Choroid plexus epithelial cell (primary cell): ENCODE data around the gene GYS2.

Source experiments
- DNase-seq: peaks from one replicate; pipeline ENCODE4 v3.0.0-alpha.2; 2010; ENCODE audit warnings: low read depth
- H3K4me3 ChIP-seq: 2 replicates; pipeline ENCODE4 v1.5.1; 2011; ENCODE audit warnings: low read depth, mild to moderate bottlenecking, control low read depth, low read length, moderate library complexity
- CTCF ChIP-seq: conservative IDR thresholded peaks from 2 replicates; pipeline ENCODE4 v1.5.1; 2011; ENCODE audit warnings: low read depth, mild to moderate bottlenecking, control low read depth, inconsistent platforms, low read length, moderate library complexity

Gene GYS2

GRCh38 chr12:21538061-21538653 lies 66.5 kb downstream of the GYS2 start:
- H3K4me3 ChIP-seq: no peak overlapping the region
- DNase-seq: no peak
- no peak for TF ChIP-seq CTCF

GRCh38 chr12:21529456-21529855 lies 75.2 kb downstream of the GYS2 start:
- TF ChIP-seq CTCF: no peak
- no peak overlapping the region for H3K4me3 ChIP-seq
- no peak for DNase-seq

- DNase-seq: peak; percentile 75
- H3K4me3 ChIP-seq: no peak overlapping the region
- no peak for TF ChIP-seq CTCF
Observed at GRCh38 chr12:21528953-21529352, 75.7 kb downstream of the GYS2 start.

- DNase-seq: peak; percentile 48
- H3K4me3 ChIP-seq: peak overlapping the region; percentile 69
- no peak for TF ChIP-seq CTCF
Observed at GRCh38 chr12:21527451-21528180, 77.0 kb downstream of the GYS2 start.

GRCh38 chr12:21526721-21527345 lies 77.8 kb downstream of the GYS2 start:
- DNase-seq: peak; percentile 11
- peak overlapping the region; percentile 69 for H3K4me3 ChIP-seq
- TF ChIP-seq CTCF: no peak

GRCh38 chr12:21526053-21526452 lies 78.6 kb downstream of the GYS2 start, which contains the start of gene SPX:
SPX (plus strand) TSS chr12:21526296; CDS start chr12:21526473, 177 bp downstream.
- peak; percentile 48 for DNase-seq
- peak within 1 kb of the TSS; percentile 69 for H3K4me3 ChIP-seq
- no peak for TF ChIP-seq CTCF
